GM18498 (cell line): ENCODE results near the gene CAMTA1.

Source experiments
- ATAC-seq: cut with Tn5 transposase; IDR thresholded peaks from one replicate; pipeline ENCODE4 v1.9.1; 2021; ENCODE audit warnings: mild to moderate bottlenecking, moderate library complexity; ENCODE audit not compliant: unreplicated experiment

Gene CAMTA1

GRCh38 chr1:6955357-6956094 lies 170.3 kb downstream of the CAMTA1 start:
- no peak for ATAC-seq

DNA sequence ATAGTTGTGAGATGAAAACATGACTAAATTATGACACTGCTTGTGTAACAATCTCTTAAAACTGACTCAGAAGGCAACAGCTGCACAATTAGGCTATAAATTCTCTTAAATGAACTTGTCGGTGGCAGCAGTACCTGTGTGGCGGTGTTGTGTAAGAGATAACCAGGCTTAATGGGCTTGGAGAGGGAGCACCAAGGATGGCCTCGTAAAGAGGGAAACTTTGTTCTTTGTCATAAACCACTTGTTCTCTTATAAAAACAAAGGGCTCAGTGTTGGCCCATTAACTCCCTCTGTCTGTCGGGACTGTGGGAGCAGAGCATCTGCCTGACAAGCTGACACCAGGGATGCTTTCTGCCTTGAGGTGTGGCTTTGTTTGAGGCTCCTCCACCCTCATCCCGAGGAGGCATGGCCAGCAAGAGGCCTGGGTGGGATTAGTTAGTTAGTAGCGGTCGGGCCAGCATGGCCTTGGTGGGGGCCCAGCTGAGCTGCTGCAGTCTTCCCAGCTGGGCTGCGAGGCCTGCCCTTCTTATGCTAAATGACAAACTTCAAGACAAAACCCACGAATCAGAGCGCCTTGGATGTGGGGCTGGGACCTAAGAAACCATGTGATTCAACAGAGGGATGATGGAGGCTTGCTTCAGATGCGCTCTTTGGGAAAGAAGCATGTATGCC lies 171.4 kb downstream of the CAMTA1 start:
- ATAC-seq, result no peak

DNA sequence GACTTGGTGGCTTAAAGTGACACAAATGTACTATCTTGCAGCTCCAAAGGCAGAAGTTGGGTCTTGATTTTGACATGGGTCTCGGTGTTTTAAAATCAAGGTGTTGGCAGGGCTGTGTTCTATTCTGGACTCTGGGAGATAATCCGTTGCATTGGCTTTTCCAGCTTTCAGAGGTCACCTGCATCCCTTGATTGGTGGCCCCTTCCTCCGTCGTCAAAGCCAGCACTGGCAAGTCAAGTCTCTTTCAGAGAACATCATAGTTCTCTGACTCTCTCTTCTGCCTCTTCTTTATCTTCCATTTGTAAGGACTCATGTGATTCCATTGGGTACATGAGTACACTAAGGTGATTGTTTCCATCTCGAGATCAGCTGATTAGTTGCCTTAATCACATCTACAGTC lies 172.1 kb downstream of the CAMTA1 start:
- ATAC-seq, result no peak

DNA sequence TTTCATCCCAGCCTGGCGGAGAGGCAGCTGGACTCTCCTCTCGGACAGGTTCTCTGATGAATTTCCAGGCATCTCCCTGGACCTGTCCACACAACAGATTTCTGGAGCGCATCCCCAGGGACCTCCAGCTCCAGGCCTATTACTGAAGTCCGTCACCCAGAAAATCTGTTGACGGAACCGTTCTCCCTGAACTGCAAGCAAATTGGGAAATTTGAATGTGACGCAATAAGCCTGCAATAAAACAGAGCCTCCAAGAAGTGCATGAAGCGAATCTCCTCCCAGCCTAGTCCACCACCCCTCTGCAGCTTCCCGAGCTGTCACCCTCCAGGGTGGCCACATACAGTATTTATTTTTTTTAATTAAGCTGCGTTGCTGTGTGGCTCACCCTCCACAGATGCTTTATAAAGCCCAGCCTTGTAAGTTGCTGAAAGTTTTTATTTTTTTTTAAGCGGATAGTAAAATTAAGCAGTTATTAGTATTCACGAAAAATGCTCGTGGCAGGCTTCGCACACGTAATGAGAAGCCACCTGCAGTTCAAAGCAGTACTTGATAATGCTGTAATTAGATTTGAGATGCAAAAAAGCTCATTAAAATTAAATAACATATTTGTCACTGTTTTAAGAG lies 173.3 kb downstream of the CAMTA1 start:
- ATAC-seq, result no peak

- no peak for ATAC-seq
Observed at GRCh38 chr1:6959491-6959890, 174.2 kb downstream of the CAMTA1 start.

- no peak for ATAC-seq
Observed at GRCh38 chr1:6960291-6960811, 175.1 kb downstream of the CAMTA1 start.

DNA sequence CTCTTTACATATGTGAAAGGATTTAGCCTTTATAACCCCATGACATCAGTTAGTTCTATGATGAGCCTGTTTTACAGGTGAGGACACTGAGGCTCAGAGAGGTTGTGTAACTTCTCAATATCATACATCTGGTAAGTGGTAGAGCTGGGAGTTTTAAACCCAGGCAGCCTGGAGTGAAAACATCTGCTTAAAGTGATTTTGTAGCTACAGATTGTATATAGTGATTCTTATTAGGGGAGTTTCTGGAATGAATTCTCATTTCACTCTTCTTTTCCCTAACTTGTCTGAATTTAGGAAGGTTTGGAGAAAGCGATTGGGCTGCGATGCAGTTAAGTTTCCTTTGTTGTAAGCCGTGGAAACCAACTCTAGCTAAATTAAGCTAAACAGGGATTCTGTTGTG lies 175.6 kb downstream of the CAMTA1 start:
- ATAC-seq, result no peak

DNA sequence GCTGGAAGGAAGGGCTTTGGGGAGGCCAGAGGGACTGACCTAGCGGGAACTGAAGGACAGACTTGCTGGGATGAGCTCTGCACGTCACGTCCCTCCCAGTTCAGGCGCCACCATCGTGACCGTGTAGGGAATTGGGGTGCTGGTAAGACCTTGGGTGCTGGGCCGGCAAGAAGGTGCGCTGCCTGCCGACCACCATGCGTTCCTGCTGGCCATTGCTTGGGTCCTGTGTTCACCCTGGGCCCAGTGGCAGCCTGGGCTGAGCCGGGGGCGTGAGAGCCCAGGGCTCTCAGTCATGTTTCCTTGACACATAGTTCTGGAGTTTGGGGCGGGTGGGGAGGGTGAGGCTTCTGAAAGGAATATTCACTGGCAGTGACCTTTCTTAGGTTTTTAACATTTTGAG lies 176.0 kb downstream of the CAMTA1 start:
- no peak for ATAC-seq

DNA sequence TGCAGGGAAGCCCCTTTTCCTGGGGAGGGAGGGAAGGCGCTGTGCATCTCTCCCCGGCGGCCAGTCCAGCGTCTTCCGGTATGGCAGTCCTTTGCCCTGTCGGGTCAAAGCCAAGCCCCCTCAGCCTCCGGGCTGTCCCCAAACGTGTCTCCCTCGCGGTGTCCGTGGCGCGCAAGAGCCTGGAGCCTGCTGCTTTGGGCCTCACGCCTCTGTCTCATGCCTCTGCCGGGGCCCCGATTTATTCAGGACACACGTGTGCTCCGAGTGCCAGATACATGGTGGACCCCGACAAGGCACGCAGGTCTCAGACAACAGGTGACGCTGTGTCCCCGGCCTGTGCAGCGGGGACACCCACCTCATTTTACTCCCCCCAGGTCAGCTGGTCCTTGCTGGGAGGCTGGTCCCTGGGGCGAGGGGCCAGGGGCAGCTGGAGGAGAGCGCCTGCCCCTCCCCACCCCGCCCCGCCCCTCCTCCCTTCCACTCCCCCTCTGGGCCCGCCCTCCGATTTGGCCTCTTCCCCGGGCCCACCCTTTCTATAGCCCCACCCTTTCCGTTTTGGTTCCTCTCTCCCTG lies 176.7 kb downstream of the CAMTA1 start:
- no peak for ATAC-seq

DNA sequence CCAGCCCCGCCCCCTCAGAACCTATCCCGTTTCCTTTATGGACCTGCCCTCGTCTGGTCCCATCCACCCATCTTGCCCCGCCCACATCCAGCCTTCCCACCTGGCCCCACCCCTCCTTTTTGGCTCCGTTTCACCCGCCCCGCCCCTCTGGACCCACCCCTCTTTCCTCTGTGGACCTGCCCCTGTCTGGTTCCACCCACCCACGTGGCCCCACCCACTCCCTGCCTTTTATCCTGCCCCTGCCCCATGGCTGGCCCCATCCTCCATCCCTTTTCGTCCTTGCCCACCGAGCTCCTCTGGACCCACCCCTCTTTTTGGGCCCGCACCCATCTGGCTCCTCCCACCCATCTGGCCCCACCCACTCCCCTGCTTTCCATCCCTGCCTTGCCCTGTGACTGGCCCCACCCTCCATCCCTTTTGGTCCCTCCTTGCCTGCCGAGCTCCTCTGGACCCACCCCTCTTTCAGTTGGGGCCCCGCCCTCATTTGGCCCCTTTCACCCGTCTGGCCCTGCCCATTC lies 177.3 kb downstream of the CAMTA1 start:
- ATAC-seq, result no peak

GRCh38 chr1:6962996-6963911 lies 178.0 kb downstream of the CAMTA1 start:
- ATAC-seq, result no peak

DNA sequence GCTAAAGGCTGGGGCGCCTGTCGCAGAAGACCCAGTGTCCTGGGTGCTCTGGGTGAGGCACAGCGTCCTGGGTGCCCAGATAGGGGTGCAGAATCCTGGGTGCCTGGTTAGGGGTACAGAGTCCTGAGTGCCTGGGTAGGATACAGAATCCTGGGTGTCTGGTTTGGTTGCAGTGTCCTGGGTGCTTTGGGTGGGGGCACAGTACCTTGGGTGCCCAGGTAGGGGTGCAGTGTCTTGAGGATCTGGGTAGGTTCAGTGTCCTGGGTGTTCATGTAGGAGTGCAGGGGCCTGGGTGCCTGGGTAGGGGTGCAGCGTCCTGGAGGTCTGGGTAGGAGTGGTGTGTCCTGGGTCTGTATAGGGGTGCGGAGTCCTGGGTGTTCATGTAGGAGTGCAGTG lies 178.7 kb downstream of the CAMTA1 start:
- no peak for ATAC-seq

GRCh38 chr1:6965083-6965934 lies 180.1 kb downstream of the CAMTA1 start:
- ATAC-seq, result no peak

GRCh38 chr1:6965935-6966241 lies 180.6 kb downstream of the CAMTA1 start:
- no peak for ATAC-seq

GRCh38 chr1:6966326-6966725 lies 181.1 kb downstream of the CAMTA1 start:
- ATAC-seq, result no peak

- no peak for ATAC-seq
Observed at GRCh38 chr1:6967431-6968111, 182.3 kb downstream of the CAMTA1 start.

DNA sequence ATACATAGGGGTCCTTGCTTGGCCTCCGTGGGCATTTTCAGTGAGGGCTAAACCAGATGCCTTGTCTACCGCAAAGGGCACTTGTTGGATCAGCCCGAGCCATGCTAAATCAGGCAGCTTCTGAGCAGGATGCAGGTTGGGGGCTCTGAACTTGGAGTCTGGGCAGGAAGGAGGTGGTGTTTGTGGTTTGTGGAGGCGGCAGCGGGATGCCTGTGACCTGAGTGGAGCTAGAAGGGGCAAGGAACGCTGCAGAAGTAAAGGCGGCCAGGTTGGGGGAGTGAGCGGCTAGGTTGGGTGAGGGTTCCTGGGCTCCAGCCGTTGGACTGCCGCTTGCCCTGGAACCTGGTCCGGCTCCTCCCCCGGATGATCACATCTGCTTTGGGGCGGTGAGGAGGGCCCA lies 183.9 kb downstream of the CAMTA1 start:
- no peak for ATAC-seq

GRCh38 chr1:6969762-6970161 lies 184.5 kb downstream of the CAMTA1 start:
- ATAC-seq, result no peak

DNA sequence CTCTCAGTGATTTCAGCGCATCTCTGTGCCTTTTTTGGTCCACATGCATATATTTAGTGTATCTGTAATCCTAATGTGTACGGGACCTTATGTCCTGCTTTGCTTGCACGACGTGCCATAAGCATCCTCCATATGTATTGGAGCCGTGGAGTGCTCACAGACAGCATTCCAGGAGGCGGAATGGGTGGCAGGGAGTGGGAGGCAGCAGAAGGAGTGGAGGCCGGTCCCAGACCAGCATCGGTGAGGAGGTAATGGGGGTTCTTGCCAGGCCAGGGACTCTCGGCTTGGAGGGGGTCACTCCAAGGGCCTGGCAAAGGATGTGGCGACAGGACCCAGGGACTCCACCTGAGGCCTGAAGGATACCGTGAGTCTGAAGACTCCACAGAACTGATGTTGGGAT lies 185.0 kb downstream of the CAMTA1 start:
- ATAC-seq, result no peak
